ENCODE data around the gene PLIN5. TPM values are rescaled to one million over a fixed set of nuclear protein-coding genes. Genes with fewer than 3 reads are reported as not detected.

PLIN5 gene
- total and polyA plus RNA-seq, 9 donors = 8.8 to 149 (median 85.0) TPM

- intact Hi-C loops (cut with DNase I) = no loop called here
- no peaks in the 10 kb centered on the region for H3K9me3 ChIP-seq
- whole genome bisulfite sequencing, 3 donors = 76 to 79% (median 78%) methylated on average over 49 to 53 of the region's 53 CpGs
- no peaks in the 10 kb centered on the region for H3K27me3 ChIP-seq
- H3K36me3 ChIP-seq = no peaks in the 10 kb centered on the region
- no peak overlapping the region for H3K27ac ChIP-seq
- H3K4me1 ChIP-seq (ENCODE audit: insufficient read depth) = peaks cover 13% of the 10 kb centered on the region
- DNase-seq = peak in 4 of 5 donors; percentile 45 to 77 (median 56)
- TF ChIP-seq POLR2A (IDR thresholded peaks at IDR 0.05) = no peak
- peak in 2 of 3 donors; percentile 1 to 39 for TF ChIP-seq CTCF (IDR thresholded peaks at IDR 0.05)
- H3K4me3 ChIP-seq = no peak overlapping the region
These were observed 11.5 kb downstream of the PLIN5 start for GRCh38 chr19:4523306-4524110.

GRCh38 chr19:4522291-4523002 lies 12.6 kb downstream of the PLIN5 start:
- TF ChIP-seq EP300 (IDR thresholded peaks at IDR 0.05) = no peak
- no peak overlapping the region for H3K4me3 ChIP-seq
- H3K36me3 ChIP-seq = no peaks in the 10 kb centered on the region
- DNase-seq = no peak
- H3K27ac ChIP-seq = no peak overlapping the region
- intact Hi-C loops (cut with DNase I) = no loop called here
- H3K27me3 ChIP-seq = no peaks in the 10 kb centered on the region
- H3K9me3 ChIP-seq = no peaks in the 10 kb centered on the region
- peaks cover 22% of the 10 kb centered on the region for H3K4me1 ChIP-seq (ENCODE audit: insufficient read depth)
- 84 to 90% (median 85%) methylated on average over 15 of the region's 15 CpGs for WGBS, 3 donors

GRCh38 chr19:4521888-4522242 lies 13.2 kb downstream of the PLIN5 start:
- Histone ChIP-seq H3K27me3 (no peaks in the 10 kb centered on the region), H3K4me1 (ENCODE audit: insufficient read depth) (peaks cover 24% of the 10 kb centered on the region), H3K27ac (no peak overlapping the region), H3K36me3 (no peaks in the 10 kb centered on the region), H3K4me3 (no peak overlapping the region), H3K9me3 (no peaks in the 10 kb centered on the region)
- WGBS, 3 donors = 87 to 91% (median 88%) methylated on average over 5 of the region's 5 CpGs
- TF ChIP-seq EP300 (IDR thresholded peaks at IDR 0.05) (no peak), CTCF (IDR thresholded peaks at IDR 0.05) (no peak), POLR2A (IDR thresholded peaks at IDR 0.05) (no peak)
- intact Hi-C loops (cut with DNase I) = no loop called here
- no peak for DNase-seq

- peak in 1 of 5 donors; percentile 28 for DNase-seq
- no peaks in the 10 kb centered on the region for H3K36me3 ChIP-seq
- 67 to 70% (median 70%) methylated on average over 11 of the region's 11 CpGs for WGBS, 3 donors
- peaks cover 24% of the 10 kb centered on the region for H3K4me1 ChIP-seq (ENCODE audit: insufficient read depth)
- H3K9me3 ChIP-seq = no peaks in the 10 kb centered on the region
- H3K27me3 ChIP-seq = no peaks in the 10 kb centered on the region
- intact Hi-C loops (cut with DNase I) = no loop called here
- no peak for TF ChIP-seq EP300 (IDR thresholded peaks at IDR 0.05)
- TF ChIP-seq CTCF (IDR thresholded peaks at IDR 0.05) = no peak
- no peak for TF ChIP-seq POLR2A (IDR thresholded peaks at IDR 0.05)
- no peak overlapping the region for H3K27ac ChIP-seq
- no peak overlapping the region for H3K4me3 ChIP-seq
These were observed 13.7 kb downstream of the PLIN5 start for GRCh38 chr19:4521170-4521887.
